GM19463 (cell line): ENCODE measurements around the gene ZNF709.
A peak's percentile ranks its signal among the peaks of the same experiment; 100 is the strongest.
"Not testable (repeated sequence)": the region's sequence is repeated elsewhere in the genome, so short reads cannot be mapped to it uniquely, and the experiment has no call there.

Source experiments
- ATAC-seq: cut with Tn5 transposase; IDR thresholded peaks from one replicate; pipeline ENCODE4 v1.9.1; 2021; ENCODE audit warnings: mild to moderate bottlenecking, moderate library complexity; ENCODE audit not compliant: unreplicated experiment

The ZNF709 gene

DNA sequence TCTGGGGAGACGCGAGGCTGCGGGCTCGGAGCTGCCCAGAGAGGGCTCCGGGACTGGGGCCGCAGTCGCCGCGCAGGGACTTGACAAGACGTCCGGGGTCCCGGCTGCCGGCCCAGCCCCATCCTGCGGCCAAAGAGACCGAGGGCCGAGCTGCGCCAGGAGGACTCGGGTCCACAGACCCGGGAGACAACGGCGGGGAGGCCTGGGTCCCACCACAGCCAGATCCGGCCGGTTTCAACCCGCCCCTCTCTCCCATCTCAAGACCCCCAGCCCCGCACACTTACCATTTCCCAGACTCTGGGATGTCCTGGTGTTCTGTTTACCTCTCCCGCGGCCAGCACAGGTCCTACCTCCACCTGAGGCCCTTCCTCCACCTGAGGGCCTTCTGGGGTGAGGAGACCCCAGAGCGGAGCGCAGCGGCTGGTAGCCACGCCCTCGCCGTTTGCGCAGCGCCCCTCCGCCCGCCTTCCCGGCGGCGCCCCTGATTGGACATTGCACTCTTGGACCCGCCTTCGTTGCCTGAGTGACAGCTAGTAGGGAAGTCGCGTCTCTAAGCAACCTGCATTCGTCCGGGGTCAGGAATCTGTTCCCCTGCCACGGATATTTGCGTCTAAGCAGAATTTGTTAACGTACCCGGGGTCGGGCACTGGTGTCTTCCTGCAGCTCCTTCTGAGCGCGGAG, at the start of gene ZNF709:
ZNF709 (minus strand) TSS at position 446 of the 681 bp plus-strand sequence; CDS start at position 287, 159 bp downstream.
- peak; percentile 99 for ATAC-seq

DNA sequence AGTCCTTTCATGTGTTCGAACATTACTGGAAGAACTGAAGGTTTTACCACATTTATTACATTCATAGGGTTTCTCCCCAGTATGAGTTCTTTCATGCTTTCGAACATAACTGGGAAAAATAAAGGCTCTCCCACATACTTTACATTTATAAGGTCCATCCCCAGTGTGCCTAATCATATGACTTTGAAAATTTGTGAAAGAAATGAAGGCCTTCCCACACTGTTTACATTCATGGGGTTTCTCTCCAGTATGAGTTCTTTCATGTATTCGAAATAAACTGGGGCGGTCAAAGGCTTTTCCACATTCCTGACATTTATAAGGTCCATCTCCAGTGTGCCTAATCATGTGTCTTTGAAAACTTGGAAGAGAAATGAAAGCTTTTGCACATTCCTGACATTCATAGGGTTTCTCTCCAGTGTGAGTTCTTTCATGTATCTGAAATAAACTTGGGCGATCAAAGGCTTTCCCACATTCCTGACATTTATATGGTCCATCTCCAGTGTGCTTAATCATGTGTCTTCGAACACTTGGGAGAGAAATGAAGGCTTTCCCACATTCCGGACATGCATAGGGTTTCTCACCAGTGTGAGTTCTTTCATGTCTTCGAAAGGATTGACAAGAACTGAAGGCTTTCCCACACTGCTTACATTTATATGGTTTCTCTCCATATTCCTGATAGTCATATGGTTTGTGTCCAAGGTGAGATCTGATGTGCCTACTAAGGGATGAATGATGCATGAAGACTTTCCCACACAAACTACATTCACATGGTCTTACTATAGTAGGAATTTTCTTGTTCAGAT, 42.6 kb upstream of the ZNF709 start:
- ATAC-seq = no peak

DNA sequence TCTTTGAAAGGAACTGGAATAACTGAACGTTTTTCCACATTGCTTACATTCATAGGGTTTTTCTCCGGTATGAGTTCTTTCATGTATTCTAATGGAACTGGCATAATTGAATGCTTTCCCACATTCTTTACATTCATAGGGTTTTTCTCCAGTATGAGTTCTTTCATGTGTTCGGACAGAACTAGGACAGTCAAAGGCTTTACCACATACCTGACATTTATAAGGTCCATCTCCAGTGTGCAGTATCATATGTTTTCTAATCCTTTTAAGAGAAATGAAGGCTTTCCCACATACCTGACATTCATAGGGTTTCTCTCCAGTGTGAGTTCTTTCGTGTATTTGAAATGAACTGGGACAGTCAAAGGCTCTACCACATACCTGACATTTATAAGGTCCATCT, 41.9 kb upstream of the ZNF709 start:
- no peak for ATAC-seq

DNA sequence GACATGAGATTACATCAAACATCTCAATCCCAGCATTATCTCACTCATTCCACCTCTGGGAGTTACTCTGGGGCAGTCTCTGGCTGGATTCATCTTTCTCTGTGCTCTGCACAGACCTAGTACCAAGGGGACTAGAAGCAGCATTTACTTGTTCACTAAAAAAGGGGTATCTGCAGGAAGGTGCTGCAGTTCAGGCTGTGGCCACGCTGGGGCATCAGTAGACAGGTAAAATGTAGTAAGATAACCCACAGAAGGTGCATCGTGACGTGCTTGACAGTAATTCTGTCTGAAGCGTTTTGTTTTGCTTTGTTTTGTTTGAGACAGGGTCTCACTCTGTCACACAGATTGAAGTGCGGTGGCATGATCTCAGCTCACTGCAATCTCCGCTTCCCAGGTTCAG, 37.4 kb upstream of the ZNF709 start:
- ATAC-seq = no peak

DNA sequence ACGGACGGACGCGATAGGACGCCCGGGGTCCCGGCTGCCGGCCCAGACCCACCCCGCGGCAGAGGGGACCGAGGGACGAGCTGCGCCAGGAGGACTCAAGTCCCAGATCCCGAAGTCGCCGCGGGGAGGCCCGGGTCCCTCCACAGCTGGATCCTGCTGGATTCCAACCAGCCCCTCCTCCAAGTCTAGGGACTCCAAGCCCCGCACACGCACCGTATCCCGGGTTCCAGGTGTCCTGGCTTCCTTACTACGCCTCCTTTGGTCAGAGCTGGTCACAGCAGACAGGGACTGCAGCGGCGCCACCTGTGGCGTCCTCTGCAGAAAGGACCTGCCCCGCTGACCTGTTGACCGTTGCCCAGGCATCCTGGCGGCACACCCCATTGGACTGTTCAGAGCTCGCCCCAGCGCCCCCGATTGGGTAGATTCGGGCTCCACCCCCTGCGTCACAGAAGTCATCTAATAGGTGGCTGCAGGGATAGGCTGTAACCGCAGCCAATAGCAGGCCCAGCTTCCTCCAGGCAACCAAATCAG, 29.0 kb upstream of the ZNF709 start:
- no peak for ATAC-seq

DNA sequence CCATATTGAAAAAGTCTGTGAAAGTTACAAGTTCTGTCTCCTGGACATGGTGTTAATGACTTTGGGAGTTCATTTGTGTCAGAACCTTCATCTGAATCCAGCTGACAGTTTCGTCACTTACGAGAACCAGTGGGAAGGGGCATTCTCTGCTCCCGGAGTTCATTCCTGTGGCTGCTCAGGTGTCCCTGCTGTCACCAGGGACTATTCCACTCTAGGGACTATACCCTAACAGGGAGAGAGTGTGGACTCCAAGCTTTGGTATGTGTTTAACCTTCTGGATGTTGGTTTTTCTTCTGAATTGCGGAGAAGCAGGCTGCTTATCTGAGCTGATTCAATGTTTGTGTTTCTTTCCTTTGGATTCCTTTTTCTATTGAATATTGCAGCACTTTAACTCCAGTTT, 12.4 kb upstream of the ZNF709 start:
- no peak for ATAC-seq

DNA sequence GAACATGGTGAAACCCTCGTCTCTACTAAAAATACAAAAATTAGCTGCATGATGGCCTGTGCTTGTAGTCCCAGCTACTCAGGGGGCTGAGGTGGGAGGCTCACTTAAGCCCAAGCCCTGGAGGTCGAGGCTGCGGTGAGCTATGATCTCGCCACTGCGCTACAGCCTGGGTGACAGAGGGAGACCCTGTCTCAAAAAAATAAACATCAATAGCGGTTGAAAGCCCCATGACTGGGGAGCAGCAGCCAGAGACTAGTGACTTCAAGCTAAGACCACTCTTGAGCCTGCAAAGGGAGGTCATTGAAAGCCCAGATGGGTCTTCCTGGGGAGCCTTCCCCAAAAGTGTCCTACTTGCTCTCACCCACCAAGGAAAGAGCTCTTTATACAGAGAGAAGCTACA, 11.9 kb upstream of the ZNF709 start:
- no peak for ATAC-seq

DNA sequence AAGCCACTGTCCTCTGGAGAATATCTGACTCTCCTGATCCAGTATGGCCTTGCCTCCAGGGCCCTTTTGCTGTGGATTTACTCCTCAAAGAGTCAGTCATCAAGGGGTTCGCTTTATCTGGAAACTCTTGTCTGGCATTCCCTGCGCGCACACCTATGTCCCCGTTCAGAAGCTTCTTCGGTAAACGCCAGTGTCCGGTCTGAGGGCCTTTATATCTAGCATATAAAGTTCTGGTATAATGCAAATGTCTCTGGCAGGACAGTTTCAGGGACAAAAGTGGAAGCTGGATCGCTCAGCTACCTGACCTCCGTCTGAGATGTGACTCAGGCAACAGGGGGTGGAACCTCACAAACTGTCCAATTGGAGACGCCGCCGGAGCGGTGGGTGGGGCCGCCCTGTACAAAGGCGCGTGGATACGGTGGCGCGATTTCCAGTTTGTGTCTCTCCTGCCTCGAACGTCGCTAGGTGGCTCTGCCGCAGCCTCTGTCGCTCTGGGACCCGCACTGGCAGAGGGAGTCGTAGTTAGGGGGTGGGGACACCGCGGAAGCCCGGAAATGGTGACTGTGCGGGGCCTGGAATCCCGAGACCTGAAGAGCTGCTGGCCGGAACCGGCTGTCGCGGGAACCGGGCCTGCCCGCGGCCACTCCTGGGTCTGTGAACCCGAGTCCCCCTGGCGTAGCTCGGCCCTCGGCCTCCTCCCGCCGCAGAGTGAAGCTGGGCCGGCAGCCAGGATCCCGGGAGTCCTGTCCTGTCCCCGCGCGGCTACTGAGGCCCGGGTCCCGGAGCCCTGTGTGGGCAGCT, 10.6 kb upstream of the ZNF709 start:
- ATAC-seq = peak; percentile 63

DNA sequence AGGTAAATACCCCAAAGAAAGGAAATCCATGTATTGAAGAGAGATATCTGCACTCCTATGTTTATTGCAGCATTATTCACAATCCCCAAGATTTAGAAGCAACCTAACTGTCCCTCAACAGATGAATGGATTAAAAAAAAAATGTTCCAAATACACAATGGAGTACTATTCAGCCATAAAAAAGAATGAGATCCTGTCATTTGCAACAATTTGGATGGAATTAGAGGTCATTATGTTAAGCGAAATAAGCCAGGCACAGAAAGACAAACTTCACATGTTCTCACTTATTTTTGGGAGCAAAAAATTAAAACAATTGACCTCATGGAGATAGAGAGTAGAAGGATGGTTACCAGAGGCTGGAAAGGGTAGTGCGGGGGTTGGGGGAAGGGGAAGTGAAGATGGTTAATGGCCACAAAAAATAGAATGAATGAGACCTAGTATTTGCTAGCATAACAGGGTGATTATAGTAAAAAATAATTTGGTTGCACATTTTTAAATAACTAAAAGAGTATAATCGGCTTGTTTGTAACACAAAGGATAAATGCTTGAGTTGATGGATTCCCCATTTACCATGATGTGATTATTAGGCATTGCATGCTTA, 9.7 kb upstream of the ZNF709 start:
- no peak for ATAC-seq

DNA sequence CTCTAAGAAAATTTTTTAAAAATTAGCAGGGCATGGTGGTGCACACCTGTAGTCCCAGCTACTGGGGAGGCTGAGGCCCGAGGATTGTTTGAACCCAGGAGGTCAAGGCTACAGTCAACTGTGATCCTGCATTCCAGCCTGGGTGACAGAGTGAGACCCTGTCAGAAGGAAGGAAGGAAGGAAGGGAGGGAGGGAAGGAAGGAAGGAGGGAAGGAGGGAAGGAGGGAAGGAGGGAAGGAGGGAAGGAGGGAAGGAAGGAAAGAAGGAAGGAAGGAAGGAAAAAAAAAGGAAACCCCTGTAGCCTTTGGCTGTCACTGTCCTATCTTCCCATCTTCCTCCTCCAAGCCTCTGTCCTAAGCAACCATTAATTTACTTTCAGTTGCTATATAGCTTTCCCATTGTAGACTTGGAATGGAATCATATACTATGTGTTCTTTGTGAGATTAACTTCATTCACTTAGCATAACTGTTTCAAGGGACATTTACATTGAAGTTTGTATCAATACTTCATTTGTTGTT, 1.7 kb upstream of the ZNF709 start:
- ATAC-seq = not testable (repeated sequence)

DNA sequence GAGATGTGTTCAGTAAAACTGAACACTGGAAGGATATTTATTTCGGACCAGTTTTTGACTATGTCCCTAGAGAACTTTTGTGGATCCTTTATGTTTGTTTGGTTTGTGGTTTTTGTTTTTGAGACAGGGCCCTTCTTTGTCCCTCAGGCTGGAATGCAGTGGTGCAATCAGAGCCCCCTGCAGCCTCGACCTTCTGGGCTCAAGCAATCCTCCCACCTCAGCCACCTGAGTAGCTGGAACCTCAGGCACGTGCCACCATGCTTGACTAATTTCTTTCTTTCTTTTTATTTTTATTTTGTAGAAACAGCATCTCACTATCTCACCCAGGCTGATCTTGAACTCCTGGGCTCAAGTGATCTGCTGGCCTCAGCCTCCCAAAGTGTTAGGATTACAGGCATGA, 955 bp upstream of the ZNF709 start:
- no peak for ATAC-seq

DNA sequence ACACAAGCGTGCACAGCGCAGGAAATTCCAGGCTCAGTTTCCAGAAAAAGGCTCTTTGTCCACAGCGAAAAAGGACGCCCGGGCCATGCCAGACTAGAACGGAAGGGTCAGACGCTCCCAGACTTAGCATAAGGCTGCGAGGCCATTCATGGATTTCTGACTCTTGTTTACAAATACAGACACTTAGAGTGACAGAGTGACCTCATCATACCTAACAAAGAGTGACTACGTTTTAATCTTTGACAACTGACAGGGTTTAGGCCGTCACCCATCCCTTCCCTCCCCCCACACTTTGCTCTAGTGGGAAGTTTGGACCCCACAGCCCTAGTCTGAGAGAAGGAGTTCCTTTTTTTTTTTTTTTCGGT, 418 bp upstream of the ZNF709 start:
- ATAC-seq = no peak

DNA sequence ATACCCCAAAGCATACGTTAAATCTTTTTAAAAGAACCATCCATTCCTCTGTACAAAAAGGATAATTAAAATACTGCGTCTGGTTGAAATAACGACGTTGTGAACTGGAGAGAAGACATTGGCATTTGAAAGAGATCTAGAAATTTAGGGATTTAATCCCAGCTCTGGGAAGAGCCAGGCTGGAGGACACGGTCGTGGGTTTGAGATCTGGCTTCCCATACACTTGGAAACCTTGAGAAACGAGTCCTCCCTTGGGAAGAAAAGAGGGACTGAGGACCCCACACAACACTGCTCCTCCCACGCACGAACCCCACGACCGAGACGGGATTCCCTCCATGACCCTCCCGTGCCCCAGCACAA, 625 bp downstream of the ZNF709 start:
- ATAC-seq = no peak

DNA sequence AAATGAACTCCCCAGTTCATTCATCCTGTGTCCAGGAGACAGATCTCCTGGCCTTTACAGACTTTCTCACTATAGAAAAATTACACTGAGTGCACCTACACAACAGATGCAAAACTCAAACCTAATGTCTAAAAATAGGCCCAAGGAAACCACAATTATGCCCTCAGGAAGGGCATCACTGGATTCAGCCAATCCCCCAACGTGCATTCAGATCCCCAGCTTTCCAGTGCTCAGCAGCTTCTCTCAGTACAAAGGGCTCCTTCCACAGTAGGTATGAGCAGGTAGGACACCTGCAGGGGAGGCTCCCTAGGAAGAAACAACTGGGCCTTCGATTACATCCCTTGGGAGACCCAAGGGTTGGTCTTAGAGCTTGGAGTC, 2.1 kb downstream of the ZNF709 start:
- no peak for ATAC-seq

DNA sequence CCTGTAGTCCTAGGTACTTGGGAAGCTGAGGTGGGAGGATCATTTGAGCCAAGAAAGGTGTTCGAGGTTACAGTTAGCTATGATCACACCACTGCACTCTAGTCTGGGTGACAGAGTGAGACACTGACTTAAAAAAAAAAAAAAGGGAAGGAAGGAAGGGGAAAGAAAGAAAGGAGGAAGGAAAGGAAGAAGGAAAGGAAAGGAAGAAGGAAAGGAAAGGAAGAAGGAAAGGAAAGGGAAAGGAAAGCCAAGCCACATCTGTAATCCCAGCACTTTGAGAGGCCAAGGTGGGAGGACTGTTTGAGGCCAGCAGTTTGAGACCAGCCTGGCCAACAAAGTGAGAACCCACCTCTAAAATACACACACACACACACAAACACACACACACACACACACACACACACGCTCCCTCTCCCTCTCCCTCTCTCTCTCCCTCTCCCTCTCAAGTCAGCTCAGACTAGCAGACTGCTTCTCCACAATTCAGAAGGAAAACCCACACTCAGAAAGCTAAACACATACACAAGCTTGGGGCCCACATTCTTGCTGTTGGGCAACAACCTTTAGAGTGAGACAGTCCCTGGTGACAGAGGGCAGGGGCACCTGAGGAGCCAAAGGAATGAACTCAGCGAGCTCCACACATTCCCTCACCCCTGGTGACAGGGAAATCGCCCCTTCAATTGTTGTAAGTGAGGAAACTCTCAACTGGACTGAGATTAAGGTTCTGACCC, 2.7 kb downstream of the ZNF709 start:
- no peak for ATAC-seq

DNA sequence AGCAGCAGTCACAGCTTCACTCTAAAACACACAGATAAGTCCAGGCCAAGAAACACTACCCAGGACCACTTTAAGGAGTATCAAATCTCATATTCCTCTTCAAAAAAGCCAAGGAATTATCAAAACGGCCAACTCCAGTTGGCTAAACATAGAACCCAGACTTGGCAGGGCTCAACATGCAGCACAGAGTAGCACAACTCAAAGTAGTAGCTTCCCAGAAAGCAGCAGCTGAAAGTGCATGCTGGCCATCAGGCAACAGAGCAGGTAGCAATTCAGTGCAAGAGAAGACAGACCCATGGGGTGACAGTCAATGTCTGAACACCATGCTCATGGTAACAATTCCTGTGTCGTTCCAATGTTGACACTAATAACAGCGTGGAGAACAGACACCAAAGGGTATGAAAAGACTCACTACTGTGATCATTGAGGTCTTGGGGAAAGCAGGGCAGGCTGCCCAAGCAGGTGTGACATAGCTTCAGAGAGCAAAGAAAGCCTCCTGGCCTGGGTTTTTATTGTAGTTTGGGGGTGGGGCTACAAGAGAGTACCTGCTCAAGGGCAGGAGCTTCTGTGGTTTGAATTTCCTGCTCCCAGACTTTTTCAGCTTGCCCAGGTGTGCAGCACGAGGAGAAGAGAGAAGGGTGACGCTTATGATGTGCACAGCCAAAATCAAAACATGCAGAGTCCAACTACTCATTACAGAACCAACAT, 6.2 kb downstream of the ZNF709 start:
- no peak for ATAC-seq

DNA sequence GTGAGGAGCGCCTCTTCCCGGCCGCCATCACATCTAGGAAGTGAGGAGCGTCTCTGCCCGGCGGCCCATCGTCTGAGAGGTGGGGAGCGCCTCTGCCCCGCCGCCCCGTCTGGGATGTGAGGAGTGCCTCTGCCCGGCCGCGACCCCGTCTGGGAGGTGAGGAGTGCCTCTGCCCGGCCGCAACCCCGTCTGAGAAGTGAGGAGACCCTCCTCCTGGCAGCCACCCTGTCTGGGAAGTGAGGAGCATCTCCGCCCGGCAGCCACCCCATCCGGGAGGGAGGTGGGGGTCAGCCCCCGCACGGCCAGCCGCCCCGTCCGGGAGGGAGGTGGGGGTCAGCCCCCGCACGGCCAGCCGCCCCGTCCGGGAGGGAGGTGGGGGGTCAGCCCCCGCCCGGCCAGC, 17.0 kb downstream of the ZNF709 start:
- ATAC-seq = not testable (repeated sequence)

DNA sequence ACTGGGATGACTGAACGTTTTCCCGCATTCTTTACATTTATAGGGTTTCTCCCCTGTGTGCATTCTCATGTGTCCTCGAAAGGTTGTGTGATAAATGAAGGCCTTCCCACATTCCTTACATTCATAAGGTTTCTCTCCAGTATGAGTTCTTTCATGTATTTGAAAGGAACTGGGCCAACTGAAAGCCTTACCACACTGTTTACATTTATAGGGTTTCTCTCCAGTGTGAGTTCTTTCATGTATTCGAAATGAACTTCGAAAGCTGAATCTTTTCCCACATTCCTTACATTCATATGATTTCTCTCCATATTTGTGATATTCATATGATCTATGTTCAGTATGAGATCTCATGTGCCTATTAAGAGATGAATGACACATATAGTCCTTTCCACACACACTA, 19.4 kb downstream of the ZNF709 start:
- ATAC-seq = no peak

DNA sequence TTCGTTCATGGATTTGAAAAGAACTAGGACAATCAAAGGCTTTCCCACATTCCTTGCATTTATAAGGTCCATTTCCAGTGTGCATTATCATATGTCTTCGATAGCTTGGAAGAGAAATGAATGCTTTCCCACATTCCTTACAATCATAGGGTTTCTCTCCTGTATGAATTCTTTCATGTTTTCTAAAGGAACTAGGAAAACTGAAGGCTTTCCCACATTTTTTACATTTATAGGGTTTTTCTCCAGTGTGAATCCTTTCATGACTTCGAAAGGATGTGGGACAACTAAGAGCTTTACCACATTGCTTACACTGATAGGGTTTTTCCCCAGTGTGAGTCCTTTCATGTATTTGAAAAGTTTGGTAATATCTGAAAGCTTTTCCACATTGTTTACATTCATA, 19.8 kb downstream of the ZNF709 start:
- ATAC-seq = no peak

DNA sequence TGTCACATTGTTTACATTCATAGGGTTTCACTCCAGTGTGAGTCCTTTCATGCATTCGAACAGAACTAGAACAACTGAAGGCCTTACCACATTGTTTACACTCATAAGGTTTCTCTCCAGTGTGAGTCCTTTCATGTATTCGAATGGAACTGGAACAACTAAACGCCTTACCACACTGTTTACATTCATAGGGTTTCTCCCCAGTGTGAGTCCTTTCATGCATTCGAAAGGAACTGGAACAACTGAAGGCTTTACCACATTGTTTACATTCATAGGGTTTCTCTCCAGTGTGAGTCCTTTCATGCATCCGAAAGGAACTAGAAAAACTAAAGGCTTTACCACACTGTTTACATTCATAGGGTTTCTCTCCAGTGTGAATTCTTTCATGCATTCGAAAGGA, 20.5 kb downstream of the ZNF709 start:
- ATAC-seq = not testable (repeated sequence)
